GM21447 (cell line): ENCODE data around the gene DST.

Experiments
- ATAC-seq: cut with Tn5 transposase; IDR thresholded peaks from one replicate; pipeline ENCODE4 v1.9.1; 2021; ENCODE audit not compliant: unreplicated experiment

DST gene

GRCh38 chr6:56444855-56445254, 197.8 kb downstream of the DST start:
- ATAC-seq, result no peak

GRCh38 chr6:56440551-56440981, 202.1 kb downstream of the DST start:
- no peak for ATAC-seq

- ATAC-seq, result no peak
These were observed 205.4 kb downstream of the DST start for GRCh38 chr6:56437171-56437900.

DNA sequence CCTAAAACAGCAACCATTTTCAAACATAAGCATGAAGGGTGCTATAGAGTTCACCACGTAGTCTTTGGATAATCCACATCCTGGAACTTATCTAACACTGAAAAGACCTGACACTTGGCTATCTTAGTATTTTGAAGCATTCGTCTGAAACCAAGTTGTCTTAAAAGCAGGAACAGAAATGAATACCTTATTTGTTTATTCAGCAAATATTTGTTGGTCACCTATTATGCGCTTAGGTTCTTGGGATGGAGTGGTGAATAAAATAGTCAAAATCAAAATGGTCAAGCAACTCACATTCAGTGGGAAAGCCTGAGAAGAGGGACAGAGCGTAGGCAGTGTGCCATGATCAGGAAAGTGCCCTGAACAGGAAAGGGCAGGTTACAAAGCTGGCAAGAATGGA, 206.9 kb downstream of the DST start:
- ATAC-seq, result no peak

DNA sequence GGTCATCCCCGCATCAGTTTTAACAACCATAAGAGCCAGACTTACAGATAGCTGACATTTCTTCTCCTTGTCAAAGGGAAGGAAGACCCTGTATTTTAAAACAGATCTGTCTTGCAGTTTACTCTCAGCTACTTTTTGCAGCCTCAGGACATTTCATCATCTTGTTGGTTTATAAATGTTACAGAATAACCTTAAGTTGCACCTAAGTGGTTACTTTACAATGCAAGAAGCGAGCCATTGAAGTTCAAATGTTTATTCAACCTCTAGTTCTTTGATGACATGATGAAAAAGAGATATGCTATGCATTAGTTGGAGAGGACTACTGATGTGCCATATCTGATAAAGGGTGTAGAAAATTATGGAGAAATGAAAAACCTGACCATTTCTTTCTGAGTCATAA, 207.4 kb downstream of the DST start:
- no peak for ATAC-seq

- ATAC-seq, result no peak
These were observed 208.1 kb downstream of the DST start for GRCh38 chr6:56434606-56435005.

DNA sequence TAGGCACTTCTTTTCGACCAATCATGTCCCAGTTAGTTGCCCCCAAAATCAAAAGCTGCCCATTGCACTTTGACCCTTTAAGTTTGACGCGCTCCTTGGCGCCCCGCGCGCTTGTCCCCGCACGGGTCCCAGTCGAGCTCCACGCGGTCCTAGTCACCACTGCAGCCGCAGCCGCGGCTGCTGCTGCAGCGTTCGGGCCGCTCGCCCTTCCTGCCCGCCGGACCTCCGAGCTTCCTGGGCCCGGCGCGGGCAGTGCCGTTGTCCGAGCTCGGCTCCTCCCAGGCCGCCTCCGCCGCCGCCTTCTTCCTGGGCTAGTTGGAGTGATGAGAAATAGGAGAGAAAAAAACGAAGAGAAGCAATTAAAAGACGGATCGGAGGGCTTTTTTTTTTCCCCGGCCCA, 209.6 kb downstream of the DST start:
- ATAC-seq, result no peak

DNA sequence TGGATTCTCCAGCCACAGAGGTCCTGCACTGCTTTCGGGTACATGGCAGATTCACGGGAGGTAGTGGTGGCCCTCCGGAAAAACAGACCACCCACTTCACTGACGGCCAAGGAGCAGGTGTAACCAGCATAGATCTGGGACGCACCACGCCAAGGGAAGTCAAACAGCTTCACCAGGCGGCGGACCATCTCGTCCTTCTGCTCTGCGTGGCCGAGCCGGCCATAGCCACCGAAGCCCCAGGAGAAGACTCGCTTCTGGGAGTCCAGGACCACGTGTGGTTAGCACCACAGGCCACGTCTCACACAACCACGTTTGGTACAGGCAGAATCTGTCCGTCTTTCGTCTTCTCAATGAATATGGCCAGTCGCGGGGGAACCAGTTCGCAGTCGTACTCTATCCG, 210.5 kb downstream of the DST start:
- no peak for ATAC-seq

GRCh38 chr6:56430629-56431600, 211.8 kb downstream of the DST start:
- no peak for ATAC-seq

DNA sequence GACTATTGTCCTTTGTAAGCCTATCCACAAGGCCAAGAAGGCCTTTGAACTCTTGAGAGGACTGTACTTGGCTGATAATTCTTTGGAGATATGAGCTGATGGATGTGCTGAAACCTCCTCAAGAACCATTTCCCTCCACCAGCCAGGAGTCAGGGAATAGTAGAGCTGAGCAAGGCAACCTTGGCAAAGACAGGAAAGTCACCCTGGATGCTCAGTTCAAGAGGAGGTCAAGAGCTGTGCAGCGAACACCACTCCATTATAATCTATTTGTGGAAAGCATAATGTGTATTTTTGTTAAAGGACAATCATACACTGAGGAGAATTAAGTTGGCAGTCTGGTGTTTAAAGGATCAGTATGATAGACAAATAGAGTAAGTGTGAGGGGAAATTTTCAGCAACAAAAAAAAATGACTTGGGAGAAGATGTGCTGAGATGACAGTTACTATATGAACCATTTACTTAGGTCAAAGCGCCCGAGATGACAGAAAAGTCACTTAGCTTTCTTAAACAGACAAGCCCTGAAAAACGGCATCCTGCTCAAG, 218.1 kb downstream of the DST start:
- ATAC-seq, result no peak

DNA sequence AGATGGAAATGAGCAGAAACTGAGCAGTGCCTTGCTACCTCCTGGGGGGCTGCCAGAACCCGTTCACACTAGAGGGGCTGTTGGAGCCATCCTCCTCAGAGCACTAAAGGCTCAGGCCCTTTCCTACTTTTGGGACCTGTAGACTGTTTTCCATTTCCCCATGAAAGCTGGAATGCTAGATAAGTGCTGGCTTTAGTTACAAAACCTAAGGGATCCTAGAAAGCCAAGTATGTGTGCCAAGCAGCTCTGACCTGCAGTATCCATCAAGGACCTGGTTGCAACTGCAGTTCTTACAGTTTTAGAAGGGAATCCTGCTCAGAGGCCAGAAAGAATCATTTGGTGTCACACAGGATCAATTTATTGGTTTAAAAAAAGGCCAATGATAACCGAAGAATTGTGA, 218.6 kb downstream of the DST start:
- no peak for ATAC-seq

DNA sequence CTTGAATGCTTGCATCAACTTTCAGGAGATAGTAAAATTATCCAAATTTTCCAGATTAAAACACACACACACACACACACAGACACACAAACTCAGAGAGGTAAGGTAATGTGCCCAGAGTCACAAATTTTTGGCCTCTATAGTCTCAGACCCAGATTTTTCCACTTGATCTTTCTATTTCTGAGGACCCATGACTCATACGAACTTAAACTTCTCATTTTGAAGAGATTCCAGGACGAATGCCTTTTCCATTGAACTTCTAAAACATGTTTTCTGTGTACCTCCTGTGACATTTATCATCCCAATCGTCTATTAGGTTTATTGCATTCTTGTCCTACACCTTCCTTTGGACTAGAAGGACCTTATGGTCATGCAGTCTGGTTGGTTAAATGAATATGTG, 222.4 kb downstream of the DST start:
- ATAC-seq, result no peak

- ATAC-seq, result no peak
These were observed 223.5 kb downstream of the DST start for GRCh38 chr6:56419191-56419590.

DNA sequence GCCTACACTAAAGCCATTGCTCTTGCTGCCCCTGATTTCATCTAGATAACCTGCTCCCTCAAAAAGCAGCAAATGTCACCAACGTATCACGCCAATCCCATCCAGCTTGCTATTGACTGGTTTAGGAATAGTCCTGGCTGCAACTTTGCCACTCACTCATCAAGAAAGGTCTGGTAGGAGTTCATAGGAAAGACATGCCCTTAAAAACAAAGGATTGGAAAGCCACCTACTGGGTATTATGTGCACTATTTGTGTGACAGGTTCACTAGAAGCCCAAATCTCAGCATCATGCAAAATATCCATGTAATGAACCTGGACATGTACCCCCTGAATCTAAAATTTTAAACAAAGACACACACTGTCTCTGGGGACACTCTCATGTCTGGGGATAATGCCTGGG, 224.9 kb downstream of the DST start:
- no peak for ATAC-seq

DNA sequence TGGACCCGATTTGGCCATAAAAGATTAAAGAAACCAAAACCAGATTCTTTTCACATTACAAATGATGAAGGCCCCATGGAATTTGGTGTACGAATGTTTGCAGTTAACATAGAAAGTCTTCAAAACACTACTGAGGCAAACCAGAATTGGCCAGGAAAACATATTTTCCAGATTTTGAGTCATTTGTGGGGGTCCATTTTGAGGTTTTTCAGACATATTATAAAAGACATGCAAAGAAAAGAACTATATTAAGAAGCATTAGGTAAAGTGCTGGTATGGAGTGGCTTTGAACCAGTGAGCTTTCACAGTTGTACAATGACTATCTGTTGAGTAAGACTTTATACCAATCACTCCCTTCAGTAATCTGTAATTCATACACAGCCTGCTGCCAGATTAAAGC, 226.4 kb downstream of the DST start:
- no peak for ATAC-seq

DNA sequence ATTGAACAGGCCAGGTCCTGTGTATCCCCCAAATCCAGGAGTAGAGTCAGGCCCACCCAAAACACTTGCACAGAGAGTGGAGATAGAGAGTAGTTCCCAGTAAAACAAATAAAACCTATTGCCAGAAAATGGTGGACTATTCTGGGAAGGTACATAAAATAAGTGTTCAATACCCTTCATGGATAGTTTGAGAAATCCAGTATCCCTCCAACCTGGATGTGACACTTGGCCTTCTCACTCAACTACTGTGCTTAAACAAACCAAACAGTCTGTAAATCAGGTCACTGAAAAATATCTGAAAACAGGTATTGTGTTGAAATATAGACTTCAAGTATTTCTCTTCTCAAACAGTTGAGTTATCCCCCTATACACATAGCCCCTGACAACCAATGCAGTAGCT, 233.7 kb downstream of the DST start:
- no peak for ATAC-seq
